Cardiac septum (tissue), 1 donor: ENCODE results near the gene ARHGEF28. TPM values are rescaled to one million over a fixed set of nuclear protein-coding genes. Genes with fewer than 3 reads are reported as not detected.

ENCODE experiments used
- DNase-seq: peaks from one replicate; pipeline ENCODE4 v3.0.0-alpha.2; 2020; ENCODE audit warnings: low spot score
- intact Hi-C: fragments of 100-400 bp; cut with DNase I; formaldehyde crosslinking; loops from one replicate; pipeline ENCODE4 v1.14.0; 2022
- total RNA-seq: library from RNA; stranded (reverse); fragmentation: NEBNext Ultra II Directional; extraction: Animal tissue kit (Norgen Biotek cat#: 25700); gene quantifications from one replicate; pipeline ENCODE4 v1.2.1, GENCODE V29; 2021
- donor health status: DM: no; HTN: no; CAD: no.

ARHGEF28 gene
- total RNA-seq, 1 donor from 2014 or later = 1.8 TPM

GRCh38 chr5:73726606-73727231, 100.7 kb downstream of the ARHGEF28 start:
- no peak for DNase-seq
- intact Hi-C loops = no loop called here

GRCh38 chr5:73727470-73727869, 101.5 kb downstream of the ARHGEF28 start:
- DNase-seq = no peak
- intact Hi-C loops = no loop called here

GRCh38 chr5:73728493-73729273, 102.7 kb downstream of the ARHGEF28 start:
- DNase-seq = no peak
- intact Hi-C loops = no loop called here

GRCh38 chr5:73729329-73729728, 103.3 kb downstream of the ARHGEF28 start:
- intact Hi-C loops = no loop called here
- DNase-seq = no peak

- intact Hi-C loops = no loop called here
- DNase-seq = no peak
Observed at GRCh38 chr5:73732045-73732444, 106.0 kb downstream of the ARHGEF28 start.

- no peak for DNase-seq
- intact Hi-C loops = no loop called here
Observed at GRCh38 chr5:73733219-73733618, 107.2 kb downstream of the ARHGEF28 start.

- DNase-seq = no peak
- intact Hi-C loops = no loop called here
Observed at GRCh38 chr5:73735032-73735734, 109.2 kb downstream of the ARHGEF28 start.

GRCh38 chr5:73739650-73740049, 113.7 kb downstream of the ARHGEF28 start:
- intact Hi-C loops = loop anchor here (5.0 kb wide), 1 partner anchor 32 kb away; no protein-coding TSS in a partner anchor

GRCh38 chr5:73740274-73740790, 114.3 kb downstream of the ARHGEF28 start:
- DNase-seq = no peak
- intact Hi-C loops = loop anchor here (5.0 kb wide), 1 partner anchor 33 kb away; no protein-coding TSS in a partner anchor

More at GRCh38 chr5:73739650-73740049, 113.7 kb downstream of the ARHGEF28 start:
- DNase-seq = no peak

GRCh38 chr5:73743161-73743560, 117.2 kb downstream of the ARHGEF28 start:
- DNase-seq = no peak
- intact Hi-C loops = loop anchor here (5.0 kb wide), 1 partner anchor 36 kb away; no protein-coding TSS in a partner anchor

- intact Hi-C loops = no loop called here
- no peak for DNase-seq
Observed at GRCh38 chr5:73745836-73746235, 119.8 kb downstream of the ARHGEF28 start.

- intact Hi-C loops = no loop called here
- DNase-seq = no peak
Observed at GRCh38 chr5:73746608-73747007, 120.6 kb downstream of the ARHGEF28 start.

GRCh38 chr5:73747696-73748380, 121.8 kb downstream of the ARHGEF28 start:
- intact Hi-C loops = no loop called here
- DNase-seq = no peak

GRCh38 chr5:73748510-73749400, 122.8 kb downstream of the ARHGEF28 start:
- intact Hi-C loops = no loop called here
- DNase-seq = no peak

GRCh38 chr5:73749485-73750270, 123.7 kb downstream of the ARHGEF28 start:
- no peak for DNase-seq
- intact Hi-C loops = no loop called here

GRCh38 chr5:73751254-73751914, 125.4 kb downstream of the ARHGEF28 start:
- no peak for DNase-seq
- intact Hi-C loops = no loop called here

- DNase-seq = no peak
- intact Hi-C loops = no loop called here
Observed at GRCh38 chr5:73754254-73754653, 128.3 kb downstream of the ARHGEF28 start.
